Kidney epithelial cell (primary cell): ENCODE data around the gene NKAIN4. TPM values are rescaled to one million over a fixed set of nuclear protein-coding genes. Genes with fewer than 3 reads are reported as not detected.

Experiments
- DNase-seq: peaks from one replicate; pipeline ENCODE4 v3.0.0-alpha.2; 2010; ENCODE audit warnings: low read depth
- H3K27me3 ChIP-seq: 2 replicates; pipeline ENCODE4 v1.6.0; 2011; ENCODE audit warnings: low read length; ENCODE audit not compliant: control insufficient read depth, insufficient read depth
- H3K36me3 ChIP-seq: 2 replicates; pipeline ENCODE4 v1.5.1; 2011; ENCODE audit warnings: low read length; ENCODE audit not compliant: control insufficient read depth, insufficient read depth
- H3K4me3 ChIP-seq: 2 replicates; pipeline ENCODE4 v1.5.1; 2011; ENCODE audit warnings: low read depth, mild to moderate bottlenecking, control low read depth, low read length
- CTCF ChIP-seq: IDR thresholded peaks from 2 replicates; pipeline ENCODE4 v1.5.1; 2011; ENCODE audit warnings: mild to moderate bottlenecking, moderate library complexity, low read length, control low read depth, inconsistent platforms; ENCODE audit not compliant: insufficient read depth, poor library complexity, severe bottlenecking
- total RNA-seq: library from RNA; depleted of rRNA; stranded (reverse); fragments of >200 nt; gene quantifications from 2 replicates; pipeline ENCODE4 v1.2.3, GENCODE V29; 2015

NKAIN4 gene
- total RNA-seq, 1 donor from 2014 or later, result 65.4 TPM

GRCh38 chr20:63290136-63290676, 35.9 kb upstream of the NKAIN4 start:
- no peak for TF ChIP-seq CTCF
- peaks cover 16% of the 10 kb centered on the region for H3K27me3 ChIP-seq
- H3K4me3 ChIP-seq, result no peak overlapping the region
- no peaks in the 10 kb centered on the region for H3K36me3 ChIP-seq
- DNase-seq, result no peak

GRCh38 chr20:63289311-63290135, 35.3 kb upstream of the NKAIN4 start:
- no peak for TF ChIP-seq CTCF
- H3K4me3 ChIP-seq, result no peak overlapping the region
- peaks cover 10% of the 10 kb centered on the region for H3K27me3 ChIP-seq
- H3K36me3 ChIP-seq, result no peaks in the 10 kb centered on the region
- no peak for DNase-seq

GRCh38 chr20:63288581-63289251, 34.5 kb upstream of the NKAIN4 start:
- DNase-seq, result no peak
- H3K4me3 ChIP-seq, result no peak overlapping the region
- no peak for TF ChIP-seq CTCF
- H3K36me3 ChIP-seq, result no peaks in the 10 kb centered on the region
- peaks cover 4% of the 10 kb centered on the region for H3K27me3 ChIP-seq

- H3K4me3 ChIP-seq, result no peak overlapping the region
- H3K36me3 ChIP-seq, result no peaks in the 10 kb centered on the region
- no peak for DNase-seq
- TF ChIP-seq CTCF, result no peak
- H3K27me3 ChIP-seq, result no peaks in the 10 kb centered on the region
Measured at GRCh38 chr20:63287697-63288580, 33.7 kb upstream of the NKAIN4 start.

GRCh38 chr20:63286781-63287696, 32.8 kb upstream of the NKAIN4 start:
- TF ChIP-seq CTCF, result no peak
- H3K36me3 ChIP-seq, result no peaks in the 10 kb centered on the region
- H3K4me3 ChIP-seq, result no peak overlapping the region
- H3K27me3 ChIP-seq, result no peaks in the 10 kb centered on the region
- DNase-seq, result no peak
